SK-N-SH (cell line): ENCODE results near the gene SLC2A13. TPM values are rescaled to one million over a fixed set of nuclear protein-coding genes. Genes with fewer than 3 reads are reported as not detected.
A peak's percentile ranks its signal among the peaks of the same experiment; 100 is the strongest.

ENCODE experiments used
- CTCF ChIA-PET: fragments of 300-600, 350-600 bp; formaldehyde crosslinking; extraction: SDS; loops from one replicate; lab custom pipeline; 2021; lab: Yijun Ruan, JAX
- POLR2A ChIA-PET: fragments of 350-600 bp; sonication (Branson Sonifier 250); formaldehyde crosslinking; extraction: SDS; loops from one replicate; lab custom pipeline; 2020; ENCODE audit warnings: antibody characterized with exemption, inconsistent platforms; lab: Yijun Ruan, JAX
- DNase-seq: peaks from one replicate; pipeline ENCODE4 v3.0.0; 2012
- H2AFZ ChIP-seq: fragments of 200-600 bp; sonication (generic); 2 replicates; pipeline ENCODE4 v1.8.1; 2016; ENCODE audit warnings: antibody characterized with exemption, mild to moderate bottlenecking, low read depth
- H3F3A ChIP-seq: fragments of 200-600 bp; sonication (generic); replicated peaks from 2 replicates; pipeline ENCODE3; 2016; ENCODE audit warnings: antibody characterized with exemption, mild to moderate bottlenecking; ENCODE audit not compliant: insufficient read depth
- H3K27ac ChIP-seq, 2 experiments: fragments of 200-500 bp in 1 of 2; fragments of 200-600 bp in 1 of 2; sonication (Bioruptor generic) in 1 of 2; sonication (generic), shearing (Covaris generic) in 1 of 2; 2 replicates each; pipeline versions ENCODE4 v1.5.1 to v1.6.1; 2014 to 2016; ENCODE audit warnings: low read depth in 2 of 2, inconsistent platforms in 1 of 2, low read length in 1 of 2, mild to moderate bottlenecking in 1 of 2, mixed read lengths in 1 of 2
- H3K27me3 ChIP-seq: fragments of 200-600 bp; sonication (generic), shearing (Covaris generic); 2 replicates; pipeline ENCODE4 v1.6.1; 2016; ENCODE audit warnings: mixed run types; ENCODE audit not compliant: insufficient read depth
- H3K36me3 ChIP-seq, 2 experiments: fragments of 200-500 bp in 1 of 2; fragments of 200-600 bp in 1 of 2; sonication (Bioruptor generic) in 1 of 2; sonication (generic) in 1 of 2; replicated peaks in 1 of 2; 2 replicates each; pipeline versions ENCODE3 to v1.5.1; 2014 to 2016; ENCODE audit warnings: low read length in 1 of 2, mild to moderate bottlenecking in 1 of 2; ENCODE audit not compliant: insufficient read depth in 2 of 2, control insufficient read depth in 1 of 2
- H3K4me1 ChIP-seq, 2 experiments: fragments of 200-500 bp in 1 of 2; fragments of 200-600 bp in 1 of 2; sonication (Bioruptor generic) in 1 of 2; sonication (generic), shearing (Covaris generic) in 1 of 2; 2 replicates each; pipeline versions ENCODE4 v1.5.1 to v1.6.1; 2014 to 2016; ENCODE audit warnings: low read depth in 1 of 2, low read length in 1 of 2, mixed run types in 1 of 2; ENCODE audit not compliant: insufficient read depth in 2 of 2, control insufficient read depth in 1 of 2
- H3K4me2 ChIP-seq: fragments of 200-600 bp; sonication (generic), shearing (Covaris generic); 2 replicates; pipeline ENCODE4 v1.6.1; 2017; ENCODE audit warnings: mixed run types
- H3K4me3 ChIP-seq, 2 experiments: fragments of 200-500 bp in 1 of 2; fragments of 200-600 bp in 1 of 2; sonication (Bioruptor generic) in 1 of 2; sonication (generic), shearing (Covaris generic) in 1 of 2; 2 replicates each; pipeline versions ENCODE4 v1.5.1 to v1.8.1; 2014 to 2016; ENCODE audit warnings: low read depth in 2 of 2, inconsistent platforms in 1 of 2, low read length in 1 of 2, mild to moderate bottlenecking in 1 of 2, mixed read lengths in 1 of 2, moderate library complexity in 1 of 2
- H3K79me2 ChIP-seq: fragments of 200-600 bp; sonication (generic); 2 replicates; pipeline ENCODE4 v1.8.1; 2017; ENCODE audit warnings: mild to moderate bottlenecking; ENCODE audit not compliant: insufficient read depth
- H3K9ac ChIP-seq: fragments of 200-600 bp; sonication (generic); 2 replicates; pipeline ENCODE4 v1.6.1; 2017; ENCODE audit warnings: mixed run types
- H3K9me2 ChIP-seq: fragments of 200-600 bp; sonication (generic); 2 replicates; pipeline ENCODE4 v1.6.1; 2017; ENCODE audit warnings: mixed run types
- H3K9me3 ChIP-seq: fragments of 200-600 bp; sonication (generic); 2 replicates; pipeline ENCODE4 v1.6.1; 2017; ENCODE audit warnings: mixed run types, mild to moderate bottlenecking, moderate library complexity
- H4K20me1 ChIP-seq: fragments of 200-600 bp; sonication (generic); 2 replicates; pipeline ENCODE4 v1.6.1; 2017; ENCODE audit warnings: mild to moderate bottlenecking, mixed run types; ENCODE audit not compliant: insufficient read depth
- CHD2 ChIP-seq: fragments of 150-350 bp; IDR thresholded peaks from 2 replicates; pipeline ENCODE4 v1.6.1; 2018; ENCODE audit warnings: low read length; ENCODE audit not compliant: partially characterized antibody
- CTCF ChIP-seq: fragments of 200-600 bp; sonication (generic); IDR thresholded peaks from 2 replicates; pipeline ENCODE4 v1.6.1; 2017; ENCODE audit warnings: antibody characterized with exemption, mild to moderate bottlenecking, moderate library complexity
- FOXJ3 ChIP-seq: sonication (generic); formaldehyde crosslinking; IDR thresholded peaks from 2 replicates; pipeline ENCODE4 v1.5.1; 2020; ENCODE audit warnings: mild to moderate bottlenecking, missing genetic modification reagents
- FOXM1 ChIP-seq: IDR thresholded peaks from 2 replicates; pipeline ENCODE4 v1.4.0; 2012; ENCODE audit warnings: low read depth, mild to moderate bottlenecking
- GABPA ChIP-seq: IDR thresholded peaks from 2 replicates; pipeline ENCODE4 v1.4.0; 2012; ENCODE audit warnings: low read depth, mild to moderate bottlenecking
- GATA2 ChIP-seq: sonication (generic); formaldehyde crosslinking; IDR thresholded peaks from 2 replicates; pipeline ENCODE4 v1.5.0; 2020; ENCODE audit warnings: mild to moderate bottlenecking, missing genetic modification reagents
- IRF3 ChIP-seq: fragments of 150-350 bp; IDR thresholded peaks from 2 replicates; pipeline ENCODE4 v1.6.1; 2016; ENCODE audit warnings: mild to moderate bottlenecking, low read depth, low read length
- JUND ChIP-seq: IDR thresholded peaks from 2 replicates; pipeline ENCODE4 v1.4.0; 2012
- MAX ChIP-seq: IDR thresholded peaks from 2 replicates; pipeline ENCODE4 v1.4.0; 2012; ENCODE audit warnings: low read depth
- MEF2A ChIP-seq: IDR thresholded peaks from 2 replicates; pipeline ENCODE4 v1.4.0; 2012; ENCODE audit warnings: low read depth, borderline replicate concordance
- NFIC ChIP-seq: IDR thresholded peaks from 2 replicates; pipeline ENCODE4 v1.4.0; 2012; ENCODE audit warnings: borderline replicate concordance
- NRF1 ChIP-seq: IDR thresholded peaks from 2 replicates; pipeline ENCODE4 v1.6.1; 2012; ENCODE audit warnings: low read depth, mild to moderate bottlenecking, low read length
- RAD21 ChIP-seq: IDR thresholded peaks from 2 replicates; pipeline ENCODE4 v1.6.1; 2012; ENCODE audit warnings: mild to moderate bottlenecking, low read length
- RXRA ChIP-seq: IDR thresholded peaks from 2 replicates; pipeline ENCODE4 v1.4.0; 2012; ENCODE audit warnings: low read depth, mild to moderate bottlenecking, borderline replicate concordance
- TAF1 ChIP-seq: IDR thresholded peaks from 2 replicates; pipeline ENCODE4 v1.6.1; 2012; ENCODE audit warnings: low read depth, mild to moderate bottlenecking, low read length, moderate library complexity, borderline replicate concordance
- TCF12 ChIP-seq: IDR thresholded peaks from 2 replicates; pipeline ENCODE4 v1.4.0; 2012
- USF1 ChIP-seq: IDR thresholded peaks from 2 replicates; pipeline ENCODE4 v1.4.0; 2012; ENCODE audit warnings: low read depth, borderline replicate concordance
- USF2 ChIP-seq: fragments of 150-350 bp; IDR thresholded peaks from 2 replicates; pipeline ENCODE4 v1.6.1; 2017; ENCODE audit warnings: antibody characterized with exemption, low read length, low read depth, borderline replicate concordance
- whole genome bisulfite sequencing: methylation state at CpG from one replicate; pipeline ENCODE4 v1.1.6; 2017; ENCODE audit warnings: low lambda C conversion rate; 5-methylcytosine and 5-hydroxymethylcytosine counted together
- polyA plus RNA-seq, 3 experiments: library from polyadenylated mRNA; depleted of rRNA; stranded (reverse); fragments of >200 nt; gene quantifications; 2 replicates each; pipeline ENCODE4 v1.2.3, GENCODE V29; 2012

Gene SLC2A13
- polyA plus RNA-seq, 1 of the 3 experiments (the other 2 are of a cell fraction): 0.21 TPM

GRCh38 chr12:40106202-40106533 is 287 bp upstream of the SLC2A13 start:
- Histone ChIP-seq H3K79me2 (no peaks in the 10 kb centered on the region), H3K9me3 (no peaks in the 10 kb centered on the region), H3K4me3 (peak overlapping the region; percentile 69 to 94; a peak in 3 of 4 replicates), H3K27me3 (no peaks in the 10 kb centered on the region), H3F3A (peaks cover 8% of the 10 kb centered on the region), H2AFZ (peak overlapping the region; percentile 74), H3K27ac (no peak overlapping the region; a peak in 1 of 4 replicates), H4K20me1 (no peaks in the 10 kb centered on the region), H3K9me2 (no peaks in the 10 kb centered on the region), H3K9ac (no peak overlapping the region), H3K36me3 (no peaks in the 10 kb centered on the region), H3K4me2 (peak overlapping the region; percentile 90; the same call in 1 of the 2 replicates), H3K4me1 (peaks cover 0 to 8% of the 10 kb centered on the region in 2 experiments; a peak in 2 of 4 replicates)
- WGBS: 36% methylated on average over 1 of the region's 9 CpGs
- no peak for TF ChIP-seq CTCF
- TF ChIP-seq MAX: no peak
- TF ChIP-seq USF1: no peak
- TF ChIP-seq JUND: no peak
- TF ChIP-seq CHD2: no peak
- no peak for TF ChIP-seq FOXM1
- TF ChIP-seq USF2: no peak
- TF ChIP-seq TAF1: no peak
- TF ChIP-seq RXRA: no peak
- no peak for TF ChIP-seq TCF12
- TF ChIP-seq RAD21: no peak
- TF ChIP-seq FOXJ3 (CRISPR knock-in tag): no peak
- TF ChIP-seq GATA2: no peak
- no peak for TF ChIP-seq NFIC
- no peak for TF ChIP-seq NRF1
- no peak for TF ChIP-seq MEF2A
- TF ChIP-seq GABPA: no peak
- TF ChIP-seq IRF3: no peak
- POLR2A ChIA-PET: no interaction called here
- no peak for DNase-seq
- CTCF ChIA-PET: interaction anchor here (0.8 to 4.0 kb wide), 13 partner anchors 9 to 342 kb away, joined by 3 to 51 read pairs (median 5); no protein-coding TSS in a partner anchor
